Keratinocyte (primary cell): ENCODE results near the gene SEC24A.

ENCODE experiments used
- EZH2 ChIP-seq: IDR thresholded peaks from one replicate; pipeline ENCODE4 v1.6.1; 2012; ENCODE audit warnings: inconsistent platforms, mild to moderate bottlenecking, low read length, moderate library complexity
- TF ChIP-seq, protein P1 (sequence below), 3 experiments: IDR thresholded peaks in 1 of 3; conservative IDR thresholded peaks in 1 of 3; optimal IDR thresholded peaks in 1 of 3; 2 replicates in 2 of 3; 3 replicates in 1 of 3; pipeline versions ENCODE3 to v1.5.1; 2011; ENCODE audit warnings: low read length in 3 of 3, mild to moderate bottlenecking in 3 of 3, moderate library complexity in 2 of 3, control low read depth in 1 of 3, inconsistent platforms in 1 of 3; ENCODE audit not compliant: insufficient read depth in 2 of 3; ENCODE audit errors: extremely low read depth in 1 of 3

DNA sequence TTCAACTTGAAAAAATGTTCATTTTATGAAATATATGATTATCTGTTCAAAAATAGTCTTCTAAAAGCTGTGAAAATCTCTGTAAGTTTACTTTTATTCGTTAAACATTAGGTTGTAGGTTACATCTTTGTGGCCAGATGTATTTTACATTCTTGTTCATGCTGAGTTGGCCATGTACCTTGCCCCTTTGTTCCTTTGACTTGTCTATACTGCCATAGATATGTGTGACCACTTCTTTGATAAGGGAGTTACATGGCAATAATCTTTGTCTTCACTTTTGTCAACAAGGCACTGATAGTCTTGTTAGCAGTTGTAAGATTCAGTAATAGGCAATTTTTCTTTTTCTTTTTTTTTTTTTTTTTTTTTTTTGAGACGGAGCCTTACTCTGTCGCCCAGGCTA lies 15.9 kb downstream of the SEC24A start:
- no peak for TF ChIP-seq EZH2
- TF ChIP-seq, protein P1, sequence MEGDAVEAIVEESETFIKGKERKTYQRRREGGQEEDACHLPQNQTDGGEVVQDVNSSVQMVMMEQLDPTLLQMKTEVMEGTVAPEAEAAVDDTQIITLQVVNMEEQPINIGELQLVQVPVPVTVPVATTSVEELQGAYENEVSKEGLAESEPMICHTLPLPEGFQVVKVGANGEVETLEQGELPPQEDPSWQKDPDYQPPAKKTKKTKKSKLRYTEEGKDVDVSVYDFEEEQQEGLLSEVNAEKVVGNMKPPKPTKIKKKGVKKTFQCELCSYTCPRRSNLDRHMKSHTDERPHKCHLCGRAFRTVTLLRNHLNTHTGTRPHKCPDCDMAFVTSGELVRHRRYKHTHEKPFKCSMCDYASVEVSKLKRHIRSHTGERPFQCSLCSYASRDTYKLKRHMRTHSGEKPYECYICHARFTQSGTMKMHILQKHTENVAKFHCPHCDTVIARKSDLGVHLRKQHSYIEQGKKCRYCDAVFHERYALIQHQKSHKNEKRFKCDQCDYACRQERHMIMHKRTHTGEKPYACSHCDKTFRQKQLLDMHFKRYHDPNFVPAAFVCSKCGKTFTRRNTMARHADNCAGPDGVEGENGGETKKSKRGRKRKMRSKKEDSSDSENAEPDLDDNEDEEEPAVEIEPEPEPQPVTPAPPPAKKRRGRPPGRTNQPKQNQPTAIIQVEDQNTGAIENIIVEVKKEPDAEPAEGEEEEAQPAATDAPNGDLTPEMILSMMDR (optimal IDR thresholded peaks at IDR 0.05 in 1 of 3, IDR thresholded peaks at IDR 0.05 in 1 of 3, conservative IDR thresholded peaks at IDR 0.05 in 1 of 3; ENCODE audit: extremely low read depth in 1 of 3, insufficient read depth in 2 of 3, low read length in 3 of 3), result no peak
